GM15510 (cell line): ENCODE data around the gene NDUFB7.

Experiments used
- POLR2A ChIP-seq: IDR thresholded peaks from 3 replicates; pipeline ENCODE4 v1.6.1; 2011; ENCODE audit warnings: borderline replicate concordance; ENCODE audit not compliant: insufficient read length; ENCODE audit errors: extremely low read depth

Gene NDUFB7

DNA sequence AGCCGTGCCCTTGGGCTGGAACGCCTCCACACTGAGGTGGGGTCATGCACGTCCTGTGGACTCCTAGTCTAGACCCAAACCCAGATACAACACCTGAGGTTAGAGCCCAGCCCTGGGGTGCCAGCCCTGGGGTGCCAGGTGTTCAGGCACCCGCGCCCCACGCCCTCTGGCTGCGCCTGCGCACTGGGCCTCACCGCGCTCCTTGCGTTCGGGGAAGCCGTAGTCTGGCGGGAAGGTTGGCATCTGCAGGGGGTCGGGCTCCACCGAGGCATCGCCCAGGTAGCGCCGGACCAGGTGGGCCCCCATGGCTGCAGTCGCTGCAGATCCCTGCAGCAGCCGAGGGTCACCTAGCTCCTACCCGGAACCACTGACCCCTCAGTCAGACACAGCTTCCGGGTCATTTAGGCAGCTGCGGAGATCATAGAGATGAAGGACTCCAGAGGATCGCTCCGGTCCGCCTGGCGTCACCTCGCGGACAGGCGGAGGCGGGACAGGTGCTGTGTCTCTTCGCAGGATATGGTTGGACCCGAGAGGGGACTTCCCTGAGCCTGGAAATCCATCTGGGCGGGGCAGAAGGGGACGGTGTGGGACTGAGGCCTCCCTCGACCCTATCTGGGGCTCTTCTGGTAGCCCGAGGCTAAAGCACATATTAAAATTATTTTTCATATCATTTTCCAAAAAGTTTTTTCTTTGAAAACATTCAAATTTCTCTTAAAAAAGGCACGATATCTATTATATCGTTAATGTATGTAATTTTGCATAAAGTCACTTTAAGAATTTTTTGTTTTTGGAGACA is at the start of gene NDUFB7:
TSS of gene NDUFB7 (minus strand) at position 372 of the 796 bp plus-strand sequence. CDS start at position 306, 66 bp downstream.
- peak; percentile 88 for TF ChIP-seq POLR2A

DNA sequence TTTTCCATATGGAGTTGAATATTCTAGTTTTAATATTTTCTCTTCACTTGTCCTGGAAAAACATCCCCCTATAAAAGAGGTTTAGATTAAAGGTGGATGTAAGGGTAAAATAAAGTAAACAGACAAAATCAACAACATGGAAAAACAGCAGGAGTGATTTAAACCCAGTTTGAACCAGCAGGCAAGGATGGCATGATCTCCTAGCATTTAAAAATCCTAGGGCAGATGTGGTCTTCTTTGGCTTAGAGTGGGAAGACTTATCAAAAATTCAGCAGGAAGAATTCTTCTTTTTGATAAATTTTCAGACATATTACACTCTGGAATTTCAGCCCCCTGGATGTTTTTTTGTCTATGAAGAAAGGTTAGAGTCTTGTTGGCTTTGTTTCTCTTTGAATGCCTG is 47.5 kb upstream of the NDUFB7 start:
- TF ChIP-seq POLR2A, result no peak

DNA sequence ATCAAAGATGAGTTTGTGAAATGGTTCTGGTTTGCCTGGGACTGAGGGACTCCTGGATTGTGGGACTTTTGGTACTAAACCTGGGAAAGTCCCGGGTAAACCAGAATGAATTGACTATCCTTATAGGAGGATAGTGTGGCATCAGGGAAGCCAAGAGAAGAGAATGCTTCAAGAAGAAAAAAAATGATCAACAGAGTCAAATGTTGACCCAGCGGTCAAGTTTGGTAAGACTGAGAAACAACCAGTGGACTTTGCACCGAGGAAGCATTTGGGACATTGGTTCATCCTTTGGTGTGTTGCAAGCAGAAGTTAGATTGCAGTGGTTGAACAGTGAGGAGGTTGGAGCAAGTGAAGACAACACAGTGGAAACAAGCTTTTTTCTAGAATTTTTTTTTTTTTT is 44.5 kb upstream of the NDUFB7 start:
- TF ChIP-seq POLR2A, result no peak

DNA sequence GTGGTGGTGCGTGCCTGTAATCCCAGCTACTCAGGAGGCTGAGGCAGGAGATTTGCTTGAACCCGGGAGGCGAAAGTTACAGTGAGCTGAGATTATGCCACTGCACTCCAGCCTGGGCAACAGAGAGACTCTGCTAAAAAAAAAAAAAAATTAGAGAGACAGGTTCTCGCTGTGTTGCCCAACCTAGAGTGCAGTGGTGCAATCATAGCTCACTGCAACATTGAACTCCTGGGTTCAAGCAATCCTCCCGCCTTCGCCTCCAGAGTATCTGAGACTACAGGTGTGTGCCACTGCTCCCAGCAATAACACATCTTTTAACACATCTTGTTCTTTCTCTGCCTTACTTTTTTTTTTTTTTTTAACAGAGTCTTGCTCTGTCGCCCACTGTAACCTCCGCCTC is 43.8 kb upstream of the NDUFB7 start:
- TF ChIP-seq POLR2A, result no peak

DNA sequence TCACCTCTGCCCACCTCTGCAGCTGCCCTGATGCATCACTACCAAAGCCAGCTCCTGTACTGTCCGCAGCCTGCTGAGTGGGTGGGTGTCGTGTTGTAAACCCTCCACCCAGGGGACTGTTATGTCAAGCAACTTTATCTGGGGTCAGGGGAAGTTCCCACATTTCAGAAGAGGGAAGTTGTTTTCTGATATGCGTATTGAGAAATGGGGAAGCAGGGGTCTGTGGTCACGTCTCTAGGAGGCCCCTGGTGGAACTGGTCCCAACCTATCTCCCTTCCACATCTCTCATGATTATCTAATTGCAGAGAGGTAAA is 42.2 kb upstream of the NDUFB7 start:
- no peak for TF ChIP-seq POLR2A

GRCh38 chr19:14612657-14613056 is 40.8 kb upstream of the NDUFB7 start:
- TF ChIP-seq POLR2A, result no peak

- TF ChIP-seq POLR2A, result no peak
These were observed 39.2 kb upstream of the NDUFB7 start for GRCh38 chr19:14611051-14611450.

GRCh38 chr19:14606627-14607026 is 34.8 kb upstream of the NDUFB7 start:
- no peak for TF ChIP-seq POLR2A

GRCh38 chr19:14603990-14604387 is 32.1 kb upstream of the NDUFB7 start:
- no peak for TF ChIP-seq POLR2A

DNA sequence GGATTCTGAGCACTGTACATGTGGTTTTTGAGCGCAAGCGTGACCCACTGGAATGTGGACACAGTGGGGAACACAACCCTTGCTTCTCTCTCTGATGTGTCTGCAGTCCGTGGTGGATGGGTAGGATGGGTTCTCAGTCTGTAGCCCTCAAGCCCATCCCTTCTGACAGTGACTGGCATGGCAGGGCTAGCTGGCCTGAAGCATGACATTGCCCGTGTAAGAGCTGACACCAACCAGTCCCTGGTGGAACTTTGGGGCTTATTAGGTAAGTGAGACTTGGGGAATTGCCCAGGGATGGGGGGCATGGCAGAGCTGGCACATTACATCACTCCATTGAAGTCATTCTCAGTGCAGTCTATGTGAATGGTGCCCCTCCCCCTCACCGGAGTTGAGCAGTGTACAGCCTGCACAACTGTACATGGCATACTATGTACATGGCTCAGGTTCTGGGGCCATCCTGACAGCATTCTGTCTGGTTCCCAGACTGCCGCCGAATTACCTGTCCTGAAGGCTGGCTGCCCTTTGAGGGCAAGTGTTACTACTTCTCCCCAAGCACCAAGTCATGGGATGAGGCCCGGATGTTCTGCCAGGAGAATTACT is 27.8 kb upstream of the NDUFB7 start:
- no peak for TF ChIP-seq POLR2A

- no peak for TF ChIP-seq POLR2A
These were observed 23.7 kb upstream of the NDUFB7 start for GRCh38 chr19:14595558-14595957.

- TF ChIP-seq POLR2A, result peak; percentile 96
These were observed 11.1 kb upstream of the NDUFB7 start, which contains the start of gene CLEC17A for GRCh38 chr19:14582894-14583340. TSS of gene CLEC17A (plus strand) at chr19:14583084. CDS start at chr19:14583161, 77 bp downstream.

DNA sequence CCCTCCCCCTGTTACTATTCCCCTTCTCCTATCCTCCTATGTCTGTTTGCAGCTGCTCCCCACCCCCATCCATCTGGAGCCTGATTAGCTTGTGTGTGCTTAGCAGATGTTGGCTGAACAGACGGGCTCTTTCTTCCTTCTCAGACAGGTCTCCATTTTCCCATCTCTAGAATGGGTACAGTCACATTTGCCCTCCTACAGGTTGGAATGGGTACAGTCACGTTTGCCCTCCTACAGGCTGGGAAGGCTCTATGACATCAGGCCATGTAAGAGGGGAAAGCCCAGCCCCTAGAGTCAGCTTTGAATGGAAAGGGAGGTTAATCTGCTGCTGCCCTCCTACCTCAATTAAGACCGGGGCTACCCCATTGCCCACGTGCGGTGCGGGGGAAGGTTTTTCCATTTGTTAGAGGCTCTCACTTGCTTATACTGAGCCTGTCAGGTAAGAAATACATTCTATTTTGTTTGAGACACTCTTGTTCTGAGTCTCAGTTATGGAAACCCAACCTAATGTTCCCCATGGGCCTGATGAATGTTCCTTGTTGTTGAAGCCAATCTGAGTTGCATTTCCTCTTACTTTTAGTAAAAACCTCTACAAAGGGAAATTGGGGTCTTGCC is 8.9 kb upstream of the NDUFB7 start:
- no peak for TF ChIP-seq POLR2A

- TF ChIP-seq POLR2A, result no peak
These were observed 6.1 kb upstream of the NDUFB7 start for GRCh38 chr19:14577885-14578427.

GRCh38 chr19:14577264-14577663 is 5.4 kb upstream of the NDUFB7 start:
- no peak for TF ChIP-seq POLR2A
